GM12872 (cell line): Measurements from ENCODE around the gene NAP1L5.

ENCODE experiments used
- CTCF ChIP-seq: IDR thresholded peaks from 3 replicates; pipeline ENCODE4 v1.5.1; 2011; ENCODE audit warnings: low read depth, mild to moderate bottlenecking, low read length, moderate library complexity; ENCODE audit not compliant: insufficient read depth

NAP1L5 gene

GRCh38 chr4:88646528-88647280, 50.9 kb downstream of the NAP1L5 start:
- TF ChIP-seq CTCF: no peak

- no peak for TF ChIP-seq CTCF
These were observed 51.6 kb downstream of the NAP1L5 start for GRCh38 chr4:88645994-88646393.
